Neural progenitor cell (in vitro differentiated cells): ENCODE results near the gene SMARCA4.

Experiments used
- EZH2 ChIP-seq: fragments of 200-600 bp; sonication (generic); IDR thresholded peaks from 2 replicates; pipeline ENCODE4 v1.6.1; 2017; ENCODE audit warnings: antibody characterized with exemption, mild to moderate bottlenecking, moderate library complexity
- TF ChIP-seq, protein P1 (sequence below): fragments of 200-600 bp; sonication (generic); IDR thresholded peaks from 2 replicates; pipeline ENCODE4 v1.5.1; 2017; ENCODE audit warnings: antibody characterized with exemption, mild to moderate bottlenecking

DNA sequence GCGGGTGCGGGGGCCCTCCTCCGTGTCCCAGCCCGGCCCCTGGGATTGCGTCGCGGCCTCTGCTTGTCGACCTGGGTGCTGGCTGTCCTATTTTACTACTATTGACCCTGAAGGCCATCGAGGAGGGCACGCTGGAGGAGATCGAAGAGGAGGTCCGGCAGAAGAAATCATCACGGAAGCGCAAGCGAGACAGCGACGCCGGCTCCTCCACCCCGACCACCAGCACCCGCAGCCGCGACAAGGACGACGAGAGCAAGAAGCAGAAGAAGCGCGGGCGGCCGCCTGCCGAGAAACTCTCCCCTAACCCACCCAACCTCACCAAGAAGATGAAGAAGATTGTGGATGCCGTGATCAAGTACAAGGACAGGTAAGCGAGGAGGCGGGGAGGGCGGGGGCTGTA lies 80.4 kb downstream of the SMARCA4 start:
- TF ChIP-seq, protein P1, sequence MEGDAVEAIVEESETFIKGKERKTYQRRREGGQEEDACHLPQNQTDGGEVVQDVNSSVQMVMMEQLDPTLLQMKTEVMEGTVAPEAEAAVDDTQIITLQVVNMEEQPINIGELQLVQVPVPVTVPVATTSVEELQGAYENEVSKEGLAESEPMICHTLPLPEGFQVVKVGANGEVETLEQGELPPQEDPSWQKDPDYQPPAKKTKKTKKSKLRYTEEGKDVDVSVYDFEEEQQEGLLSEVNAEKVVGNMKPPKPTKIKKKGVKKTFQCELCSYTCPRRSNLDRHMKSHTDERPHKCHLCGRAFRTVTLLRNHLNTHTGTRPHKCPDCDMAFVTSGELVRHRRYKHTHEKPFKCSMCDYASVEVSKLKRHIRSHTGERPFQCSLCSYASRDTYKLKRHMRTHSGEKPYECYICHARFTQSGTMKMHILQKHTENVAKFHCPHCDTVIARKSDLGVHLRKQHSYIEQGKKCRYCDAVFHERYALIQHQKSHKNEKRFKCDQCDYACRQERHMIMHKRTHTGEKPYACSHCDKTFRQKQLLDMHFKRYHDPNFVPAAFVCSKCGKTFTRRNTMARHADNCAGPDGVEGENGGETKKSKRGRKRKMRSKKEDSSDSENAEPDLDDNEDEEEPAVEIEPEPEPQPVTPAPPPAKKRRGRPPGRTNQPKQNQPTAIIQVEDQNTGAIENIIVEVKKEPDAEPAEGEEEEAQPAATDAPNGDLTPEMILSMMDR: no peak
- TF ChIP-seq EZH2: no peak
